Forelimb muscle (tissue), 1 donor: Measurements from ENCODE around the gene NRIP1. TPM values are rescaled to one million over a fixed set of nuclear protein-coding genes. Genes with fewer than 3 reads are reported as not detected.

Experiments
- DNase-seq: peaks from one replicate; pipeline ENCODE4 v3.0.0-alpha.2; 2013; ENCODE audit warnings: low read depth
- polyA plus RNA-seq: library from polyadenylated mRNA; unstranded; fragments of 120-200 nt; gene quantifications from one replicate; pipeline ENCODE4 v1.2.1, GENCODE V29; 2013; ENCODE audit not compliant: insufficient read length

Gene NRIP1
- polyA plus RNA-seq: 47.8 TPM

- peak; percentile 70 for DNase-seq
These were observed at the start of gene NRIP1 for GRCh38 chr21:15064576-15065391. TSS of gene NRIP1 (minus strand) at chr21:15065000. CDS start at chr21:14968192, 96,808 bp downstream.

- DNase-seq: no peak
These were observed 48.1 kb upstream of the NRIP1 start for GRCh38 chr21:15112858-15113257.

GRCh38 chr21:15108801-15109200, 44.0 kb upstream of the NRIP1 start:
- DNase-seq: no peak

GRCh38 chr21:15104470-15104869, 39.7 kb upstream of the NRIP1 start:
- DNase-seq: no peak

GRCh38 chr21:15098908-15099307, 34.1 kb upstream of the NRIP1 start:
- DNase-seq: no peak

- DNase-seq: no peak
These were observed 33.4 kb upstream of the NRIP1 start for GRCh38 chr21:15098181-15098580.

GRCh38 chr21:15097580-15097979, 32.8 kb upstream of the NRIP1 start:
- DNase-seq: no peak

- DNase-seq: no peak
These were observed 31.3 kb upstream of the NRIP1 start for GRCh38 chr21:15096146-15096545.

- DNase-seq: no peak
These were observed 30.5 kb upstream of the NRIP1 start for GRCh38 chr21:15095326-15095725.

- no peak for DNase-seq
These were observed 29.9 kb upstream of the NRIP1 start for GRCh38 chr21:15094706-15095105.

GRCh38 chr21:15093216-15093615, 28.4 kb upstream of the NRIP1 start:
- no peak for DNase-seq

- no peak for DNase-seq
These were observed 27.9 kb upstream of the NRIP1 start for GRCh38 chr21:15092745-15093144.

GRCh38 chr21:15090390-15090789, 25.6 kb upstream of the NRIP1 start:
- DNase-seq: no peak

GRCh38 chr21:15088488-15088887, 23.7 kb upstream of the NRIP1 start:
- no peak for DNase-seq

- no peak for DNase-seq
These were observed 19.9 kb upstream of the NRIP1 start for GRCh38 chr21:15084668-15085067.

- DNase-seq: no peak
These were observed 15.7 kb upstream of the NRIP1 start for GRCh38 chr21:15080526-15080925.

- DNase-seq: no peak
These were observed 14.5 kb upstream of the NRIP1 start for GRCh38 chr21:15079269-15079668.

- DNase-seq: no peak
These were observed 13.4 kb upstream of the NRIP1 start for GRCh38 chr21:15078180-15078579.

- DNase-seq: no peak
These were observed 12.8 kb upstream of the NRIP1 start for GRCh38 chr21:15077529-15078145.

- no peak for DNase-seq
These were observed 11.9 kb upstream of the NRIP1 start for GRCh38 chr21:15076730-15077129.

GRCh38 chr21:15071009-15071408, 6.2 kb upstream of the NRIP1 start:
- DNase-seq: no peak

GRCh38 chr21:15066123-15066575, 1.3 kb upstream of the NRIP1 start:
- no peak for DNase-seq
